Neural crest cell (in vitro differentiated cells): ENCODE measurements around the gene CST11. TPM values are rescaled to one million over a fixed set of nuclear protein-coding genes. Genes with fewer than 3 reads are reported as not detected.
"Not testable (repeated sequence)": the region's sequence is repeated elsewhere in the genome, so short reads cannot be mapped to it uniquely, and the experiment has no call there.

Source experiments
- DNase-seq: peaks from one replicate; pipeline ENCODE4 v3.0.0; 2021; ENCODE audit warnings: low read depth, mixed read lengths, low spot score
- H3K27ac Mint-ChIP-seq: one replicate; pipeline ENCODE4 v1.8.0; 2021; ENCODE audit warnings: mild to moderate bottlenecking, mixed read lengths; ENCODE audit not compliant: unreplicated experiment
- H3K27me3 Mint-ChIP-seq: 2 replicates; pipeline ENCODE4 v1.8.0; 2021; ENCODE audit warnings: low read depth, mild to moderate bottlenecking, mixed read lengths
- H3K36me3 Mint-ChIP-seq: 2 replicates; pipeline ENCODE4 v1.8.0; 2021; ENCODE audit warnings: low read depth, mild to moderate bottlenecking, mixed read lengths
- H3K4me1 Mint-ChIP-seq: 2 replicates; pipeline ENCODE4 v1.8.0; 2021; ENCODE audit warnings: mixed read lengths
- H3K4me3 Mint-ChIP-seq: one replicate; pipeline ENCODE4 v1.8.0; 2021; ENCODE audit warnings: mild to moderate bottlenecking, mixed read lengths
- H3K9me3 Mint-ChIP-seq: 2 replicates; pipeline ENCODE4 v1.8.0; 2021; ENCODE audit warnings: mixed read lengths
- total RNA-seq: library from RNA; stranded (reverse); gene quantifications from 2 replicates; pipeline ENCODE4 v1.2.1, GENCODE V29; 2021
- TF ChIP-seq, protein P1 (sequence below): fragments of 200-600 bp; sonication (generic); conservative IDR thresholded peaks from 2 replicates; pipeline ENCODE4 v1.5.0; 2021; ENCODE audit warnings: antibody characterized with exemption, mild to moderate bottlenecking

Gene CST11
- total RNA-seq, 1 donor from 2014 or later, result not detected

- TF ChIP-seq, protein P1, sequence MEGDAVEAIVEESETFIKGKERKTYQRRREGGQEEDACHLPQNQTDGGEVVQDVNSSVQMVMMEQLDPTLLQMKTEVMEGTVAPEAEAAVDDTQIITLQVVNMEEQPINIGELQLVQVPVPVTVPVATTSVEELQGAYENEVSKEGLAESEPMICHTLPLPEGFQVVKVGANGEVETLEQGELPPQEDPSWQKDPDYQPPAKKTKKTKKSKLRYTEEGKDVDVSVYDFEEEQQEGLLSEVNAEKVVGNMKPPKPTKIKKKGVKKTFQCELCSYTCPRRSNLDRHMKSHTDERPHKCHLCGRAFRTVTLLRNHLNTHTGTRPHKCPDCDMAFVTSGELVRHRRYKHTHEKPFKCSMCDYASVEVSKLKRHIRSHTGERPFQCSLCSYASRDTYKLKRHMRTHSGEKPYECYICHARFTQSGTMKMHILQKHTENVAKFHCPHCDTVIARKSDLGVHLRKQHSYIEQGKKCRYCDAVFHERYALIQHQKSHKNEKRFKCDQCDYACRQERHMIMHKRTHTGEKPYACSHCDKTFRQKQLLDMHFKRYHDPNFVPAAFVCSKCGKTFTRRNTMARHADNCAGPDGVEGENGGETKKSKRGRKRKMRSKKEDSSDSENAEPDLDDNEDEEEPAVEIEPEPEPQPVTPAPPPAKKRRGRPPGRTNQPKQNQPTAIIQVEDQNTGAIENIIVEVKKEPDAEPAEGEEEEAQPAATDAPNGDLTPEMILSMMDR, result no peak
- Mint-ChIP-seq H3K36me3 (no peaks in the 10 kb centered on the region), H3K27ac (no peak overlapping the region), H3K4me1 (peaks cover 5% of the 10 kb centered on the region), H3K27me3 (no peaks in the 10 kb centered on the region), H3K9me3 (peaks cover 5% of the 10 kb centered on the region), H3K4me3 (no peak overlapping the region)
- no peak for DNase-seq
Observed at GRCh38 chr20:23477223-23477622, 24.5 kb upstream of the CST11 start.

GRCh38 chr20:23476015-23476754 lies 23.5 kb upstream of the CST11 start:
- no peak overlapping the region for H3K4me3 Mint-ChIP-seq
- H3K36me3 Mint-ChIP-seq, result no peaks in the 10 kb centered on the region
- TF ChIP-seq, protein P1, result no peak
- no peaks in the 10 kb centered on the region for H3K27me3 Mint-ChIP-seq
- DNase-seq, result no peak
- peaks cover 5% of the 10 kb centered on the region for H3K9me3 Mint-ChIP-seq
- H3K4me1 Mint-ChIP-seq, result no peaks in the 10 kb centered on the region
- H3K27ac Mint-ChIP-seq, result no peak overlapping the region

DNA sequence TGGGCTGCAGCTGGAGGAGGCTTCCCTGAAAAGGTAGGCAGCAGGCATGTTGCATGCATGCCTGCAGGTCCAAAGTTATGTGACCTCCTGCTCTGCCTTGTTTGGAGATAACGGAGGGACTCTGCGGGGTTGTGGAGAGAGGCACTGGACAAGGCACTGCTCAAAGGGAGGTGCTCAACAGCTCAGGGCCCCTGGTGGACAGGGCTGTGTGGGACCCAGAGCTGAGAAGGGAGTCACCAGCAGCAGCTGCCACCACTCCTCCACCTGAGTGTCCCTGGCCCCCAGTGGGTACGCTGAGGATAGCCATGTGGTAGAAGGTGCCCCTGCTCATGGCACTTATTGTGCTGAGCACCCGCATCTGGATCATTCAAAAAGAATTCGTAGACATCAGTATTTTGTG lies 22.7 kb upstream of the CST11 start:
- TF ChIP-seq, protein P1, result no peak
- H3K27me3 Mint-ChIP-seq, result no peaks in the 10 kb centered on the region
- no peak for DNase-seq
- no peaks in the 10 kb centered on the region for H3K4me1 Mint-ChIP-seq
- no peak overlapping the region for H3K4me3 Mint-ChIP-seq
- H3K36me3 Mint-ChIP-seq, result no peaks in the 10 kb centered on the region
- H3K9me3 Mint-ChIP-seq, result peaks cover 5% of the 10 kb centered on the region
- H3K27ac Mint-ChIP-seq, result no peak overlapping the region

GRCh38 chr20:23473293-23473692 lies 20.6 kb upstream of the CST11 start:
- not testable (repeated sequence) for H3K27ac Mint-ChIP-seq

GRCh38 chr20:23472306-23472705 lies 19.6 kb upstream of the CST11 start:
- H3K27me3 Mint-ChIP-seq, DNase-seq, H3K36me3 Mint-ChIP-seq, H3K4me1 Mint-ChIP-seq, H3K27ac Mint-ChIP-seq, H3K9me3 Mint-ChIP-seq, H3K4me3 Mint-ChIP-seq: not testable (repeated sequence)

More at GRCh38 chr20:23473293-23473692, 20.6 kb upstream of the CST11 start:
- not testable (repeated sequence) for H3K9me3 Mint-ChIP-seq, DNase-seq, H3K27me3 Mint-ChIP-seq, H3K36me3 Mint-ChIP-seq, H3K4me1 Mint-ChIP-seq, H3K4me3 Mint-ChIP-seq

DNA sequence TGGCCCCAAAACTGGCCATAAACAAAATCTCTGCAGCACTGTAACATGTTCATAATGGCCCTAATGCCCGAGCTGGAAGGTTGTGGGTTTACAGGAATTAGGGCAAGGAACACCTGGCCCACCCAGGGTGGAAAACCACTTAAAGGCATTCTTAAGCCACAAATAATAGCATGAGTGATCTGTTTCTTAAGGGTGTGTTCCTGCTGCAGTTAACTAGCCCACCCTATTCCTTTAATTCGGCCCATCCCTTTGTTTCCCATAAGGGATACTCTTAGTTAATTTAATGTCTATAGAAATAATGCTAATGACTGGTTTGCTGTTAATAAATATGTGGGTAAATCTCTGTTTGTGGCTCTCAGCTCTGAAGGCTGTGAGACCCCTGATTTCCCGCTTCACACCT lies 14.3 kb upstream of the CST11 start:
- not testable (repeated sequence) for H3K4me3 Mint-ChIP-seq, H3K27me3 Mint-ChIP-seq, H3K36me3 Mint-ChIP-seq, H3K4me1 Mint-ChIP-seq, DNase-seq, H3K27ac Mint-ChIP-seq
- H3K9me3 Mint-ChIP-seq, result peaks cover 11% of the 10 kb centered on the region

DNA sequence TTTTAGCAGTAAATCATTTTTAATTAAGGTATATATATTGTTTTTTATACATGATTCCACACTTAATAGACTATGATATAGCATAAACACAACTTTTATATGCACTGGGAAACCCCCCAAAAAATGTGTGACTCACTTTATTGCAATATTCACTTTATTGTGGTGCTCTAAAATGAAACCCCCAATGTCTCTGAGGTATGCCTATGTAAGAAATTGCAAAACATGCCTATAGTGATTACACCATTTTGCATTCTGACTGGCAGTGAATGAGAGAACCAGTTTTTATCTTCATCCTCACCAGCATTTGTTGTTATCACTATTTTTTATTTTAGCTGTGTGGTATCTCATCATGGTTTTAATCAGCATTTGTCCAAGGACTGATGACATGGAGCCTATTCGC lies 8.5 kb upstream of the CST11 start:
- Mint-ChIP-seq H3K4me3 (no peak overlapping the region), H3K36me3 (peaks cover 2% of the 10 kb centered on the region), H3K27me3 (peaks cover 3% of the 10 kb centered on the region), H3K9me3 (peaks cover 3% of the 10 kb centered on the region), H3K27ac (no peak overlapping the region), H3K4me1 (no peaks in the 10 kb centered on the region)
- TF ChIP-seq, protein P1, result no peak
- no peak for DNase-seq
